Endothelial cell of umbilical vein (primary cell): Measurements from ENCODE around the gene FHIT.

Source experiments
- JUN ChIP-seq: IDR thresholded peaks from 2 replicates; pipeline ENCODE4 v1.6.1; 2011; ENCODE audit warnings: borderline replicate concordance, low read depth; ENCODE audit not compliant: insufficient read length, insufficient read depth
- MYC ChIP-seq: IDR thresholded peaks from one replicate; pipeline ENCODE4 v1.6.1; 2011; ENCODE audit warnings: mild to moderate bottlenecking, low read depth, low read length
- TF ChIP-seq, protein P1 (sequence below), 2 donors: IDR thresholded peaks; 1 replicate in 1 of 2; 2 replicates in 1 of 2; pipeline ENCODE4 v1.5.1; 2011; ENCODE audit warnings: low read length in 2 of 2, mild to moderate bottlenecking in 2 of 2, moderate library complexity in 2 of 2, control low read depth in 1 of 2, inconsistent platforms in 1 of 2, low read depth in 1 of 2; ENCODE audit not compliant: insufficient read depth in 1 of 2; ENCODE audit errors: extremely low read depth in 1 of 2

- TF ChIP-seq, protein P1, sequence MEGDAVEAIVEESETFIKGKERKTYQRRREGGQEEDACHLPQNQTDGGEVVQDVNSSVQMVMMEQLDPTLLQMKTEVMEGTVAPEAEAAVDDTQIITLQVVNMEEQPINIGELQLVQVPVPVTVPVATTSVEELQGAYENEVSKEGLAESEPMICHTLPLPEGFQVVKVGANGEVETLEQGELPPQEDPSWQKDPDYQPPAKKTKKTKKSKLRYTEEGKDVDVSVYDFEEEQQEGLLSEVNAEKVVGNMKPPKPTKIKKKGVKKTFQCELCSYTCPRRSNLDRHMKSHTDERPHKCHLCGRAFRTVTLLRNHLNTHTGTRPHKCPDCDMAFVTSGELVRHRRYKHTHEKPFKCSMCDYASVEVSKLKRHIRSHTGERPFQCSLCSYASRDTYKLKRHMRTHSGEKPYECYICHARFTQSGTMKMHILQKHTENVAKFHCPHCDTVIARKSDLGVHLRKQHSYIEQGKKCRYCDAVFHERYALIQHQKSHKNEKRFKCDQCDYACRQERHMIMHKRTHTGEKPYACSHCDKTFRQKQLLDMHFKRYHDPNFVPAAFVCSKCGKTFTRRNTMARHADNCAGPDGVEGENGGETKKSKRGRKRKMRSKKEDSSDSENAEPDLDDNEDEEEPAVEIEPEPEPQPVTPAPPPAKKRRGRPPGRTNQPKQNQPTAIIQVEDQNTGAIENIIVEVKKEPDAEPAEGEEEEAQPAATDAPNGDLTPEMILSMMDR (IDR thresholded peaks at IDR 0.05; ENCODE audit: extremely low read depth in 1 of 2, insufficient read depth in 1 of 2, low read depth in 1 of 2, low read length in 2 of 2), result no peak
- no peak for TF ChIP-seq MYC
- TF ChIP-seq JUN, result no peak
Observed at GRCh38 chr3:60250206-60250605, 1001.0 kb downstream of the FHIT start.
